Measurements from ENCODE around the gene PLIN5. TPM values are rescaled to one million over a fixed set of nuclear protein-coding genes. Genes with fewer than 3 reads are reported as not detected.

PLIN5 gene
- total RNA-seq, 1 donor from 2014 or later, result 4.8 TPM

GRCh38 chr19:4538601-4538954 is 3.6 kb upstream of the PLIN5 start:
- H3K4me3 Mint-ChIP-seq, result no peak overlapping the region
- no peaks in the 10 kb centered on the region for H3K36me3 Mint-ChIP-seq (ENCODE audit: low read depth)
- DNase-seq (ENCODE audit: low read depth, low spot score), result no peak
- peaks cover 10% of the 10 kb centered on the region for H3K4me1 Mint-ChIP-seq
- H3K27me3 Mint-ChIP-seq (ENCODE audit: low read depth), result no peaks in the 10 kb centered on the region
- H3K9me3 Mint-ChIP-seq, result no peaks in the 10 kb centered on the region
- H3K27ac Mint-ChIP-seq (ENCODE audit: unreplicated experiment), result no peak overlapping the region
- TF ChIP-seq CTCF (conservative IDR thresholded peaks at IDR 0.05), result no peak

- Mint-ChIP-seq H3K27ac (ENCODE audit: unreplicated experiment) (no peak overlapping the region), H3K36me3 (ENCODE audit: low read depth) (no peaks in the 10 kb centered on the region), H3K4me3 (no peak overlapping the region), H3K9me3 (no peaks in the 10 kb centered on the region), H3K27me3 (ENCODE audit: low read depth) (peaks cover 2% of the 10 kb centered on the region), H3K4me1 (peaks cover 10% of the 10 kb centered on the region)
- no peak for TF ChIP-seq CTCF (conservative IDR thresholded peaks at IDR 0.05)
- no peak for DNase-seq (ENCODE audit: low read depth, low spot score)
Measured at GRCh38 chr19:4537953-4538600, 3.1 kb upstream of the PLIN5 start.

- no peak for DNase-seq (ENCODE audit: low read depth, low spot score)
- no peak overlapping the region for H3K4me3 Mint-ChIP-seq
- no peaks in the 10 kb centered on the region for H3K36me3 Mint-ChIP-seq (ENCODE audit: low read depth)
- TF ChIP-seq CTCF (conservative IDR thresholded peaks at IDR 0.05), result no peak
- no peak overlapping the region for H3K27ac Mint-ChIP-seq (ENCODE audit: unreplicated experiment)
- peaks cover 2% of the 10 kb centered on the region for H3K27me3 Mint-ChIP-seq (ENCODE audit: low read depth)
- H3K9me3 Mint-ChIP-seq, result no peaks in the 10 kb centered on the region
- peaks cover 10% of the 10 kb centered on the region for H3K4me1 Mint-ChIP-seq
Measured at GRCh38 chr19:4536798-4537197, 1.8 kb upstream of the PLIN5 start.

GRCh38 chr19:4533835-4534424 is 1.1 kb downstream of the PLIN5 start:
- Mint-ChIP-seq H3K27ac (ENCODE audit: unreplicated experiment) (no peak overlapping the region), H3K36me3 (ENCODE audit: low read depth) (no peaks in the 10 kb centered on the region), H3K4me3 (no peak overlapping the region), H3K27me3 (ENCODE audit: low read depth) (peaks cover 2% of the 10 kb centered on the region), H3K4me1 (peaks cover 5% of the 10 kb centered on the region), H3K9me3 (no peaks in the 10 kb centered on the region)
- no peak for DNase-seq (ENCODE audit: low read depth, low spot score)
- TF ChIP-seq CTCF (conservative IDR thresholded peaks at IDR 0.05), result no peak

- H3K36me3 Mint-ChIP-seq (ENCODE audit: low read depth), result no peaks in the 10 kb centered on the region
- H3K27ac Mint-ChIP-seq (ENCODE audit: unreplicated experiment), result no peak overlapping the region
- H3K4me1 Mint-ChIP-seq, result peaks cover 5% of the 10 kb centered on the region
- no peak for DNase-seq (ENCODE audit: low read depth, low spot score)
- no peak for TF ChIP-seq CTCF (conservative IDR thresholded peaks at IDR 0.05)
- no peaks in the 10 kb centered on the region for H3K9me3 Mint-ChIP-seq
- peaks cover 2% of the 10 kb centered on the region for H3K27me3 Mint-ChIP-seq (ENCODE audit: low read depth)
- peak overlapping the region; percentile 0 for H3K4me3 Mint-ChIP-seq
Measured at GRCh38 chr19:4533334-4533733, 1.7 kb downstream of the PLIN5 start.
